T-cell (primary cell): ENCODE results near the gene BEST2. TPM values are rescaled to one million over a fixed set of nuclear protein-coding genes. Genes with fewer than 3 reads are reported as not detected.
A peak's percentile ranks its signal among the peaks of the same experiment; 100 is the strongest.

Experiments used
- ATAC-seq, 4 experiments: fragments of 200-7000 bp in 3 of 4; fragments of 150-1000 bp in 1 of 4; cut with Tn5 transposase; replicated peaks in 1 of 4; 1 replicate in 3 of 4; 2 replicates in 1 of 4; pipeline ENCODE4 v1.10.0; 2021; ENCODE audit warnings: moderate library complexity in 3 of 4, mild to moderate bottlenecking in 2 of 4, moderate number of reproducible peaks in 1 of 4
- CTCF ChIA-PET, 2 donors: fragments of 300-600 bp; sonication (Branson Sonifier 250); formaldehyde crosslinking; loops; one replicate each; lab custom pipeline; 2022; ENCODE audit warnings: antibody characterized with exemption in 2 of 2; lab: Charles Lee
- POLR2A ChIA-PET, 2 donors: fragments of 300-600 bp; sonication (Branson Sonifier 250); formaldehyde crosslinking; loops; one replicate each; lab custom pipeline; 2022; ENCODE audit warnings: antibody characterized with exemption in 2 of 2; lab: Charles Lee
- DNase-seq, 35 experiments: peaks; one replicate each; pipeline versions ENCODE4 v3.0.0 to v3.0.0-alpha.2; 2013 to 2023
- H3K27ac ChIP-seq: one replicate; pipeline ENCODE4 v1.5.1; 2013; ENCODE audit warnings: low read length
- H3K27me3 ChIP-seq, 2 experiments: replicated peaks in 1 of 2; 1 replicate in 1 of 2; 2 replicates in 1 of 2; pipeline versions ENCODE4 v1.6.1 to v1.7.0; 2013; ENCODE audit warnings: low read length in 1 of 2, mixed read lengths in 1 of 2; ENCODE audit not compliant: control insufficient read depth in 2 of 2, insufficient read depth in 2 of 2; ENCODE audit errors: extremely low read depth in 1 of 2
- H3K36me3 ChIP-seq, 2 donors: 1 replicate in 1 of 2; 2 replicates in 1 of 2; pipeline versions ENCODE4 v1.6.1 to v1.7.0; 2013; ENCODE audit warnings: low read length in 1 of 2; ENCODE audit not compliant: control insufficient read depth in 2 of 2, insufficient read depth in 1 of 2; ENCODE audit errors: extremely low read depth in 1 of 2
- H3K4me1 ChIP-seq, 2 experiments: 1 replicate in 1 of 2; 2 replicates in 1 of 2; pipeline versions ENCODE4 v1.6.1 to v1.7.0; 2013; ENCODE audit warnings: low read length in 2 of 2, mixed read lengths in 1 of 2; ENCODE audit not compliant: insufficient read depth in 2 of 2, control insufficient read depth in 1 of 2; ENCODE audit errors: extremely low read depth in 1 of 2
- H3K4me3 ChIP-seq, 2 donors: 1 replicate in 1 of 2; 2 replicates in 1 of 2; pipeline versions ENCODE4 v1.5.1 to v1.7.0; 2013; ENCODE audit warnings: mild to moderate bottlenecking in 2 of 2, low read length in 1 of 2, moderate library complexity in 1 of 2; ENCODE audit not compliant: control insufficient read depth in 1 of 2; ENCODE audit errors: extremely low read depth in 1 of 2
- H3K9me3 ChIP-seq: 2 replicates; pipeline ENCODE4 v1.7.0; 2013
- H3K27ac Mint-ChIP-seq, 2 donors: one replicate each; pipeline ENCODE4 v1.8.0; 2020 to 2021; ENCODE audit warnings: mild to moderate bottlenecking in 2 of 2, mixed read lengths in 2 of 2
- H3K27me3 Mint-ChIP-seq, 2 donors: one replicate each; pipeline ENCODE4 v1.8.0; 2021 to 2022; ENCODE audit warnings: mixed read lengths in 2 of 2
- H3K36me3 Mint-ChIP-seq: one replicate; pipeline ENCODE4 v1.8.0; 2021; ENCODE audit warnings: mixed read lengths
- H3K4me1 Mint-ChIP-seq, 3 donors: one replicate each; pipeline ENCODE4 v1.8.0; 2020 to 2022; ENCODE audit warnings: mixed read lengths in 3 of 3, mild to moderate bottlenecking in 1 of 3
- H3K4me3 Mint-ChIP-seq, 3 donors: one replicate each; pipeline ENCODE4 v1.8.0; 2020 to 2022; ENCODE audit warnings: mild to moderate bottlenecking in 3 of 3, mixed read lengths in 3 of 3, moderate library complexity in 3 of 3
- H3K9me3 Mint-ChIP-seq, 3 donors: one replicate each; pipeline ENCODE4 v1.8.0; 2020 to 2022; ENCODE audit warnings: mixed read lengths in 3 of 3
- WGBS: methylation state at CpG from one replicate; pipeline ENCODE4 v1.1.5; 2013; ENCODE audit warnings: missing lambda C conversion rate; ENCODE audit not compliant: insufficient coverage; 5-methylcytosine and 5-hydroxymethylcytosine counted together
- total RNA-seq, 35 experiments: library from RNA in 6 of 35; stranded (reverse) in 6 of 35; fragments of 120-200 nt in 1 of 35; gene quantifications; one replicate each; pipeline versions ENCODE4 v1.2.1 to v1.2.4 and lab custom pipeline; 2013 to 2026

Gene BEST2
- total RNA-seq, 5 donors from 2014 or later (not counting 1 experiment from before 2014, with no cell fraction given): 0.16 TPM; not detected in 4

DNA sequence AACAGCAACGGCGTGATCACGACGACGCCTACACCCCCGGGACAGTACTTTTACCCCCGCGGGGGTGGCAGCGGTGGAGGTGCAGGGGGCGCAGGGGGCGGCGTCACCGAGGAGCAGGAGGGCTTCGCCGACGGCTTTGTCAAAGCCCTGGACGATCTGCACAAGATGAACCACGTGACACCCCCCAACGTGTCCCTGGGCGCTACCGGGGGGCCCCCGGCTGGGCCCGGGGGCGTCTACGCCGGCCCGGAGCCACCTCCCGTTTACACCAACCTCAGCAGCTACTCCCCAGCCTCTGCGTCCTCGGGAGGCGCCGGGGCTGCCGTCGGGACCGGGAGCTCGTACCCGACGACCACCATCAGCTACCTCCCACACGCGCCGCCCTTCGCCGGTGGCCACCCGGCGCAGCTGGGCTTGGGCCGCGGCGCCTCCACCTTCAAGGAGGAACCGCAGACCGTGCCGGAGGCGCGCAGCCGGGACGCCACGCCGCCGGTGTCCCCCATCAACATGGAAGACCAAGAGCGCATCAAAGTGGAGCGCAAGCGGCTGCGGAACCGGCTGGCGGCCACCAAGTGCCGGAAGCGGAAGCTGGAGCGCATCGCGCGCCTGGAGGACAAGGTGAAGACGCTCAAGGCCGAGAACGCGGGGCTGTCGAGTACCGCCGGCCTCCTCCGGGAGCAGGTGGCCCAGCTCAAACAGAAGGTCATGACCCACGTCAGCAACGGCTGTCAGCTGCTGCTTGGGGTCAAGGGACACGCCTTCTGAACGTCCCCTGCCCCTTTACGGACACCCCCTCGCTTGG, 40.7 kb downstream of the BEST2 start:
- Mint-ChIP-seq H3K27ac (peak overlapping the region; percentile 96), H3K4me1 (peaks cover 41 to 50% (median 46%) of the 10 kb centered on the region in 3 donors), H3K27me3 (no peaks in the 10 kb centered on the region), H3K4me3 (peak overlapping the region; percentile 92), H3K36me3 (peaks cover 3% of the 10 kb centered on the region), H3K9me3 (no peaks in the 10 kb centered on the region)
- WGBS: under 1% methylated on average over 81 of the region's 84 CpGs
- Histone ChIP-seq H3K27me3 (no peaks in the 10 kb centered on the region), H3K27ac (peak overlapping the region; percentile 98), H3K36me3 (peaks cover 0 to 6% of the 10 kb centered on the region in 2 donors), H3K4me1 (peaks cover 27 to 54% of the 10 kb centered on the region in 2 experiments), H3K9me3 (no peaks in the 10 kb centered on the region), H3K4me3 (peak overlapping the region; percentile 100)
- POLR2A ChIA-PET: interaction anchor here (0.5 to 3.7 kb wide), 15 partner anchors 8 to 1054 kb away, joined by 3 to 45 read pairs (median 4); partner anchors contain the start of genes GET3 (in 1 of the 2) and RNASEH2A (in 1 of the 2)
- peak in 2 of 4 experiments; percentile 4 to 5 for ATAC-seq
- CTCF ChIA-PET: interaction anchor here in 1 of 2 donors (0.9 to 3.6 kb wide), 4 partner anchors 10 to 26 kb away, joined by 3 to 22 read pairs (median 14); partner anchors contain the start of gene HOOK2
- DNase-seq: peak; percentile 56 to 81 (median 71)

DNA sequence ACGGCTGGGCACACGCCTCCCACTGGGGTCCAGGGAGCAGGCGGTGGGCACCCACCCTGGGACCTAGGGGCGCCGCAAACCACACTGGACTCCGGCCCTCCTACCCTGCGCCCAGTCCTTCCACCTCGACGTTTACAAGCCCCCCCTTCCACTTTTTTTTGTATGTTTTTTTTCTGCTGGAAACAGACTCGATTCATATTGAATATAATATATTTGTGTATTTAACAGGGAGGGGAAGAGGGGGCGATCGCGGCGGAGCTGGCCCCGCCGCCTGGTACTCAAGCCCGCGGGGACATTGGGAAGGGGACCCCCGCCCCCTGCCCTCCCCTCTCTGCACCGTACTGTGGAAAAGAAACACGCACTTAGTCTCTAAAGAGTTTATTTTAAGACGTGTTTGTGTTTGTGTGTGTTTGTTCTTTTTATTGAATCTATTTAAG, 41.3 kb downstream of the BEST2 start:
- Mint-ChIP-seq H3K27ac (peak overlapping the region; percentile 96), H3K4me3 (peak overlapping the region; percentile 92), H3K27me3 (no peaks in the 10 kb centered on the region), H3K9me3 (no peaks in the 10 kb centered on the region), H3K36me3 (peaks cover 3% of the 10 kb centered on the region), H3K4me1 (peaks cover 40 to 50% (median 46%) of the 10 kb centered on the region in 3 donors)
- WGBS: 0% methylated on average over 3 of the region's 22 CpGs
- POLR2A ChIA-PET: interaction anchor here (0.5 to 3.7 kb wide), 9 partner anchors 10 to 1054 kb away, joined by 4 to 45 read pairs (median 5); partner anchors contain the start of gene GET3 (in 1 of the 2)
- peaks cover 27 to 54% of the 10 kb centered on the region in 2 experiments for H3K4me1 ChIP-seq
- CTCF ChIA-PET: interaction anchor here in 1 of 2 donors (1.6 to 3.6 kb wide), 2 partner anchors 11 to 16 kb away, joined by 20 to 22 read pairs; partner anchors contain the start of gene HOOK2
- no peaks in the 10 kb centered on the region for H3K27me3 ChIP-seq
- peak overlapping the region; percentile 98 for H3K27ac ChIP-seq
- ATAC-seq: no peak
- H3K36me3 ChIP-seq: peaks cover 0 to 6% of the 10 kb centered on the region in 2 donors
- peak in 17 of 35 experiments; percentile 36 to 65 (median 54) for DNase-seq
- H3K4me3 ChIP-seq: peak overlapping the region; percentile 100
- no peaks in the 10 kb centered on the region for H3K9me3 ChIP-seq

DNA sequence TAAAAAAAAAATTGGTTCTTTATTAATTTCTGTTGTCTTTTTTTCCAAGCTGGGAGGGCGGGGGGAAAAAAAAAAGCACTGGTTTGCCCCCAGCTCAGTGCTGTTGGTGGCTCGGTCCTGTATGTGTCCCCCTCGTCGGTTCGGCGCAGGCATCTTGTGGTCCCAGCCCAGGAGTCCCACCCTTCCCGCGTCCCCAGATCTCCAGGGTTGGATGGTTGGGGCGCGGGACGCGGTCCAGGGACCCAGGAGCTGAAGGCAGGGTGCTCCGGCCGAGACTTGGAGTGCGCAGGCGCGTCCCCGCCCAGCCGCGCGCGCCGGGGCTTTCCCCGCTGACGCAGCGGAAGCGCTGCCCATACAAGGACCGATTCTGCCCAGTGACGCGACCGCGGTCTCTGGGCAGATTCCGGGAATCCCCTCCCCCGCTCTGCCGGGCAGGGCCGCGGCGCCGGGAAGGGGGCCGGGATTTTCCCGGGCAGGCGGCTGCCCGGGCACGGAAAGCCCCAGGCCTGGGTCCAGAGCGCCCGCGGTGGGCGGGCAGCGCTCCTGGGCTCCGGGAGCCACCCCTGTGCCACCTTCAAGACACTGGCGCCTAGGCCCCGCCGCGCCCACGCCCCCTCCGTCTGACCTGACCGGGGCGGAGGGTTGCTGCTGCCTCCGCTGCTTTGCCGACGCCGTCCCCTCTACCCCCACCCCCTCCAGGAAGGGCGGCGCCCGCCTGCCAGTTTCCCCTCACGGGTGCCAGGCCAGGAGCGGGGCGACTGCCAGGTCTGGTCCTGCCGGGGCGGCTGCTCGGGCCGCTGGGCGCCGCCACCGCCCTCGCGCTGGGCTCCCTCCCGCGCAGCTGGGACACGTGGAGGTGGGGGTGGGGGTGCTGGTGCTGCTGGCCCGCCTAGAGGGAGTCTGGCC, 42.0 kb downstream of the BEST2 start:
- Mint-ChIP-seq H3K27ac (peak overlapping the region; percentile 96 to 97), H3K9me3 (no peaks in the 10 kb centered on the region), H3K36me3 (peaks cover 3% of the 10 kb centered on the region), H3K4me3 (peak overlapping the region; percentile 92), H3K4me1 (peaks cover 38 to 50% (median 41%) of the 10 kb centered on the region in 3 donors), H3K27me3 (no peaks in the 10 kb centered on the region)
- WGBS: under 1% methylated on average over 51 of the region's 81 CpGs
- Histone ChIP-seq H3K9me3 (no peaks in the 10 kb centered on the region), H3K27ac (peak overlapping the region; percentile 98), H3K27me3 (no peaks in the 10 kb centered on the region), H3K4me3 (peak overlapping the region; percentile 100), H3K36me3 (peaks cover 0 to 6% of the 10 kb centered on the region in 2 donors), H3K4me1 (peaks cover 27 to 51% of the 10 kb centered on the region in 2 experiments)
- POLR2A ChIA-PET: interaction anchor here (0.5 to 3.7 kb wide), 10 partner anchors 10 to 1577 kb away, joined by 4 to 45 read pairs (median 6); partner anchors contain the start of gene GET3 (in 1 of the 2)
- CTCF ChIA-PET: interaction anchor here (0.6 to 3.6 kb wide), 4 partner anchors 11 to 120 kb away, joined by 4 to 22 read pairs (median 12); partner anchors contain the start of gene HOOK2 (in 1 of the 2)
- DNase-seq (peak; percentile 86 to 98 (median 94)), ATAC-seq (peak; percentile 45 to 57 (median 55))

DNA sequence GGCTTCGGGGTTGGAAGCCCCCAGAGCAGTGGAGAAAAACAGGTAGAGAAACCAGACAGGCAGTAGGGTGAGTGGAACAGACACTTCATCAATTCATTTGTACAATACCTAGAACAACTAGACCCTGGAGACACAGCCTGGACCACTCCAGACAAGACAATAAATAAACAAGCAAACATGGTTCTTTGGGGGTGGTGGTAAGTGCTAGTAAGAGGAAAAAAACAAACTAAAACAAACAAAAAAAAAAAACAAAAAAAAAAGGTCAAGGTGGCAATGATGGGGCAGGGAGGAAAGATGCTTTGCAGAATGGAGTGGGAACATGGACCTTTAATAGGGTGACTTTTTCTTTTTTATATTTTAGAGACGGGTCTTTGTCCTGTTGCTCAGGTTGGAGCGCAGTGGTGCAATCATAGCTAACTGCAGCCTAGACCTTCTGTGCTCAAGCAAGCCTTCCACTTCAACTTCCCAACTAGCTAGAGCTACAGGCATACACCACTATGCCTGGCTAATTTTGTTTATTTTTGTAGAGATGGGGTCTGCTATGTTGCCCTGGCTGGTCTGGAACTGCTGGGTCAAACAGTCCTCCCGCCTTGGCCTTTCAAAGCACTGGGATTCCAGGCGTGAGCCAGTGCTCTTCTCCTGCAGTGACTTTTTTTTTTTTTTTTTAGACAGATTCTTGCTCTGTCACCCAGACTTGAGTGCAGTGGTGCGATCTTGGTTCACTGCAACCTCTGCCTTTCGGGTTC, 42.8 kb downstream of the BEST2 start:
- H3K27me3 ChIP-seq: no peaks in the 10 kb centered on the region
- H3K4me3 ChIP-seq: peak overlapping the region; percentile 100
- Mint-ChIP-seq H3K4me1 (peaks cover 33 to 43% (median 33%) of the 10 kb centered on the region in 3 donors), H3K27me3 (no peaks in the 10 kb centered on the region), H3K36me3 (peaks cover 3% of the 10 kb centered on the region), H3K9me3 (no peaks in the 10 kb centered on the region), H3K27ac (peak overlapping the region; percentile 92 to 97), H3K4me3 (peak overlapping the region; percentile 71 to 92 (median 80))
- H3K27ac ChIP-seq: peak overlapping the region; percentile 98
- CTCF ChIA-PET: interaction anchor here in 1 of 2 donors (0.7 to 1.1 kb wide), 2 partner anchors 9 to 16 kb away, joined by 4 to 5 read pairs; no protein-coding TSS in a partner anchor
- POLR2A ChIA-PET: interaction anchor here (0.5 to 0.6 kb wide), 3 partner anchors 30 to 1576 kb away, joined by 5 to 9 read pairs (median 8); no protein-coding TSS in a partner anchor
- ATAC-seq: peak in 1 of 4 experiments; percentile 0
- DNase-seq: peak in 4 of 35 experiments; percentile 17 to 54 (median 41)
- WGBS: 100% methylated on average over 2 of the region's 7 CpGs
- H3K9me3 ChIP-seq: no peaks in the 10 kb centered on the region
- peaks cover 0 to 9% of the 10 kb centered on the region in 2 donors for H3K36me3 ChIP-seq
- peaks cover 27 to 43% of the 10 kb centered on the region in 2 experiments for H3K4me1 ChIP-seq

DNA sequence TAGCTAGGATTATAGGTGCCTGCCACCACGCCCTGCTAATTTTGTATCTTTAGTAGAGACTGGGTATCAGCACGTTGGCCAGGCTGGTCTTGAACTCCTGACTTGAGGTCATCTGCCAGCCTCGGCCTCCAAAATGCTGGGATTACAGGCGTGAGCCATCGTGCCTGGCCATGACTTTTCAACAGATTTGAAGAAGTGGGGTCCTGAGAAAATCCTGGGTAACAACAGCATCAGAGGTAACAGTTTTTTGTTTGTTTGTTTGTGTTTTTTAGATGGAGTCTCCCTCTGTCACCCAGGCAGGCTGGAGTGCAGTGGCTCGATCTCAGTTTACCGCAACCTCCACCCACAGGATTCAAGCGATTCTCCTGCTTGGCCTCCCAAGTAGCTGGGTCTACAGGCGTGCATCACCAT, 43.4 kb downstream of the BEST2 start:
- peak overlapping the region; percentile 92 to 97 for H3K27ac Mint-ChIP-seq
- peak overlapping the region; percentile 98 for H3K27ac ChIP-seq
- peaks cover 0 to 15% of the 10 kb centered on the region in 2 donors for H3K36me3 ChIP-seq
- ATAC-seq (no peak), DNase-seq (no peak)
- no peaks in the 10 kb centered on the region for H3K9me3 ChIP-seq
- CTCF ChIA-PET: interaction anchor here (0.7 to 3.8 kb wide), 8 partner anchors 8 to 118 kb away, joined by 4 to 48 read pairs (median 6); no protein-coding TSS in a partner anchor
- H3K27me3 ChIP-seq: no peaks in the 10 kb centered on the region
- H3K36me3 Mint-ChIP-seq: peaks cover 3% of the 10 kb centered on the region
- H3K4me1 ChIP-seq: peaks cover 27 to 43% of the 10 kb centered on the region in 2 experiments
- POLR2A ChIA-PET: interaction anchor here (0.5 to 1.0 kb wide), 3 partner anchors 12 to 70 kb away, joined by 3 to 5 read pairs (median 3); no protein-coding TSS in a partner anchor
- H3K4me3 ChIP-seq: no peak overlapping the region
- H3K4me3 Mint-ChIP-seq: peak overlapping the region; percentile 71 to 92 (median 80)
- peaks cover 36 to 42% (median 37%) of the 10 kb centered on the region in 3 donors for H3K4me1 Mint-ChIP-seq
- H3K9me3 Mint-ChIP-seq: no peaks in the 10 kb centered on the region
- no peaks in the 10 kb centered on the region for H3K27me3 Mint-ChIP-seq
- 90% methylated on average over 5 of the region's 9 CpGs for WGBS
